DMS53 treated with DMSO at 0.1 percent for 48 hours (cell line): ENCODE results near the gene ZNF205.

Source experiments
- DNase-seq: peaks from one replicate; lab custom pipeline; 2025; ENCODE audit not compliant: unreplicated experiment; lab: John Stamatoyannopoulos, UW

The ZNF205 gene

GRCh38 chr16:3101018-3101840 lies 11.2 kb upstream of the ZNF205 start:
- DNase-seq: peak; percentile 19

DNA sequence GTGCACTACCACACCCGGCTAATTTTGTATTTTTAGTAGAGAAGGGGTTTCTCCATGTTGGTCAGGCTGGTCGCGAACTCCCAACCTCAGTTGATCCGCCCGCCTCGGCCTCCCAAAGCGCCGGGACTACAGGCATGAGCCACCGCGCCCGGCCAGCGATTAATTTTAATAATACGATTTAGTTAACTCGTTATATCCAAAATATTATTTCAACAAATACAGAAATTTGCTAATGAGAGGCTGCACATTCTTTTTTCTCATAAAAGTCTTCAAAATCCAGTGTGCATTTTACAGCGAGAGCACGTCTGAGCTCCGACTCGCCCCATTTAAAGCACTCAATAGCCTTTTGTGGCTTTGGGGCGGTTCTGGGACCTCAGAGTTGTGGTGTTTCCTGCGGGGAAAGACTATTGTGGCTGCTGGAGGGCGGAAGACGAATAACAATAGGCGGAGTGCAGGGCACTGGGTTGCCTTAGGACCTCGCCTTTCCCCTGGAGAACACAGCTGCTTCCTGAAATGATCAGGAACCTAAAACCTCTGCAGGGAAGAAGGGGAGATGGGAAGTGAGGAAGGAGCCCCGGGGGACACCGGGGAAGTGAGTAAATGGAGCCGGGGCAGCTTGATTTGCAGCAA lies 10.4 kb upstream of the ZNF205 start:
- DNase-seq: no peak

DNA sequence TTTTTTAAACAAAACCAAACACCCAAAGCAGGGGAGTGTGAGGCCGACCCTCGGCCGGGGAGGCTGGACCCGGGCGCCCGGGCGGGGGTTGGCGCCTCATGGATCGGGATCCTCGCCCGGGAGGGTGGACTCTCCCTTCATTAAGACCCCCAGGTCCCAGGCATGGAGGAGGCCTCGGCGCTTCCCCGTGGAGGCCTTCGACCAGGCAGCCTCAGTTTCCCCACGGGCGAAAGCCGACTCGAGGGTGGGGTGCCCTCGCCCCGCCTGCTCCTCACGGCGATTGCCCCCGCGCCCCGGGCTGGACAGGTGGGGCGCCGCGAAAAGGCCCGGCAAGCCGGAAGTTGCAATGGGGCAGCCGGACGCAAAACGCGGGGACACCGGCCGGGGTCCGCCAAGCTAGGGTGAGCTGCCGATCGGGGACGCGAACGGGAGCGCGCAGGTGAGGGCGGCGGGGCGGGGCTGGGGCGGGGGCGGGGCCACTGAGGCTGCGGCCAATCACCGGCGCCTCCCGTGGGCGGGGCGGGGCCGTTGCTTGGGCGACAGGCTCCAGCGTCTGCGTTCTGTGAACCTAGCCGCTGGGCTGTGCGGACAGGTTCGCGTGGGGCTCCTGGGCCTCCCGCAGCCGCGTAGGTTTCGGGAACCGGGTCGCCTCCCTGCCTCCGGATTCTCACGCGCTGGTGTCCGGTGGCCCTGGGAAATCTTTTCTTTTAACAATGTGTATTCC lies 6.0 kb upstream of the ZNF205 start:
- DNase-seq: peak; percentile 68

- DNase-seq: no peak
Observed at GRCh38 chr16:3112881-3113574, 642 bp downstream of the ZNF205 start.

- no peak for DNase-seq
Observed at GRCh38 chr16:3113765-3114479, 1.5 kb downstream of the ZNF205 start.

- DNase-seq: no peak
Observed at GRCh38 chr16:3115003-3115402, 2.6 kb downstream of the ZNF205 start.

- DNase-seq: no peak
Observed at GRCh38 chr16:3115561-3115960, 3.2 kb downstream of the ZNF205 start.

DNA sequence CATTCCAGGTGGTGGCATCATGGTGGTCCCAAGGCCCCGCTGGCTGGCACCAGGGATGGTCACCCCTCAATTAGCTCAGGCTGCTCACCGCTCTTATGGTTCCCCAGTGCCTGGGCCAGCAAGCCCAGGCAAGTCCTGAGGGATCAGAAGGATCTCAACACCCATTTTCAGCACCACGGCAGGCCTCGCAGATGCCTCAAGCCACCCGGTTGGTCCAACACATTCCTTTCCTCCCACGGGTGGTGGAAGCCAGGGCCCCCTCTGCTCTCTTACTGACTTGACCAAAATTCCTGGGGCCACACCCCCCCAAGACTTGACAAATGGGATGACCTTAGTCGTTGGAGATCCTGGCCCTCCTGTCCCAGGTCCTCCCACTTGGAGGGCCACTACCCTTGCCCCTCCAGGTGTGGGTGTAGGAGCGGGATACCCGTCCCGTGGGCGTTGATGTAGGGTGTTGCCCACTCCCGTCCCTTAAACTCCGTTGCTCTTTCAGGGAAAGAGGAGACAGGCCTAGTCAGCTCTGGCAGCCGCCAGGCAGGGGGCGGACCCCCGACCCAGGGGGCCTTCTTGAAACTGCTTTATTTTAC lies 5.9 kb downstream of the ZNF205 start:
- DNase-seq: no peak

DNA sequence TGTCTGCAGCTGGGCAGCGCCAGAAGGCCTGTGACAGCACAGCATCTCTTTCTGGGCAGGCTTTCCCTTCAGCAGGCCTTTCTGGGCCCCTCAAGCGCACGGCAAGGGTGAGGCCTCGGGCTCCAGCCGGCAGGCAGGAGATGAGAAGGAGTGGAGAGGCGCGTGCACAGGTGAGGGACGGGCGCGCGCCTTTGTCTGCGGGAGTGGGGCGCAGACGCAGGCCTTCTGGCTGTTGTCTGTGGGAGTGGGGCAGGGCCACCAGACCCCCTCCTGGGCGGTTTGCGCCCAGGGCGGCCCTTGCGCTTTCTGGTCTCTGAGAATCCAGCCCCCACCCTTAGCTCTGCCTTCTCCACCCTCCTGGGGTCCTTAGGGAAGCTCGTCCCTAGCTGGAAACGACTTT lies 6.5 kb downstream of the ZNF205 start:
- DNase-seq: no peak

DNA sequence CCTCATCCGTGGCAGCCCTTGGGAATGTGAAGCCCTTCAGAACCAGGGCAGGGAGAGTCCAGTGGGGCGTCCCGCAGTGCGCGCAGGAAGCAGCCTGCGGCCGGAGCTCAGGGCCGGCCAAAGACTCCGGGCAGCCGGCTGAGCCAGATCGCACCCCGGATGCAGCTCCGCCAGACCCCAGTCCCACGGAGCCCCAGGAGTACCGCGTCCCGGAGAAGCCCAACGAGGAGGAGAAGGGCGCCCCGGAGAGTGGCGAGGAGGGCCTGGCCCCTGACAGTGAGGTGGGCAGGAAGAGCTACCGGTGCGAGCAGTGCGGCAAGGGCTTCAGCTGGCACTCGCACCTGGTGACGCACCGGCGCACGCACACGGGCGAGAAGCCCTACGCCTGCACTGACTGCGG lies 6.9 kb downstream of the ZNF205 start:
- DNase-seq: no peak

GRCh38 chr16:3119701-3120408 lies 7.5 kb downstream of the ZNF205 start:
- DNase-seq: no peak

- DNase-seq: no peak
Observed at GRCh38 chr16:3120435-3120834, 8.0 kb downstream of the ZNF205 start.

DNA sequence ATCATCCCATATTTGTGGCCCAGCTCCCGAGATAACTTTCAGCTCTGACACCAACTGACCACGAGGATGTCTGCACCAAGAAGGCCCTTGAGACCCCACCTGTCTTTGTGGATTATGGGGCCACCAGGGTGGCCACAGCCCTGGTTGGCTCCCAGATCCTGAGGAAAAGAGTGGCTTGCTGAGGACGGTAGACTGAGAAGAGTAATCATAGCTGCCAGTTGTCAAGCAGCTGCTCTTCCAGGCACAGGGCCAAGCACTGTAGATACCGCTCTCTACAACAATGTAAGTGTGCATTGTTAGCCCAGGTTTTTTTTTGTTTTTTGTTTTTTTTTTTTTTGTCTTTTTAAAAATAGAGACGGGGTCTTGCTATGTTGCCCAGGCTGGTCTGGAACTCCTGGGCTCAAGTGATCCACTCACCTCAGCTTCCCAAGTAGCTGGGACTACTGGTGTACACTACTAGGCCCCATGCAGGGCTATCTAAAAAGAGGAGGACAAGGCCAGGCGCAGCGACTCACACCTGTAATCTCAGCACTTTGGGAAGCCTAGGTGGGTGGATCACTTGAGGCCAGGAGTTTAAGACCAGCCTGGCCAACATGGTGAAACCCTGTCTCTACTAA lies 9.6 kb downstream of the ZNF205 start:
- DNase-seq: no peak

GRCh38 chr16:3122926-3123570 lies 10.7 kb downstream of the ZNF205 start:
- DNase-seq: no peak

DNA sequence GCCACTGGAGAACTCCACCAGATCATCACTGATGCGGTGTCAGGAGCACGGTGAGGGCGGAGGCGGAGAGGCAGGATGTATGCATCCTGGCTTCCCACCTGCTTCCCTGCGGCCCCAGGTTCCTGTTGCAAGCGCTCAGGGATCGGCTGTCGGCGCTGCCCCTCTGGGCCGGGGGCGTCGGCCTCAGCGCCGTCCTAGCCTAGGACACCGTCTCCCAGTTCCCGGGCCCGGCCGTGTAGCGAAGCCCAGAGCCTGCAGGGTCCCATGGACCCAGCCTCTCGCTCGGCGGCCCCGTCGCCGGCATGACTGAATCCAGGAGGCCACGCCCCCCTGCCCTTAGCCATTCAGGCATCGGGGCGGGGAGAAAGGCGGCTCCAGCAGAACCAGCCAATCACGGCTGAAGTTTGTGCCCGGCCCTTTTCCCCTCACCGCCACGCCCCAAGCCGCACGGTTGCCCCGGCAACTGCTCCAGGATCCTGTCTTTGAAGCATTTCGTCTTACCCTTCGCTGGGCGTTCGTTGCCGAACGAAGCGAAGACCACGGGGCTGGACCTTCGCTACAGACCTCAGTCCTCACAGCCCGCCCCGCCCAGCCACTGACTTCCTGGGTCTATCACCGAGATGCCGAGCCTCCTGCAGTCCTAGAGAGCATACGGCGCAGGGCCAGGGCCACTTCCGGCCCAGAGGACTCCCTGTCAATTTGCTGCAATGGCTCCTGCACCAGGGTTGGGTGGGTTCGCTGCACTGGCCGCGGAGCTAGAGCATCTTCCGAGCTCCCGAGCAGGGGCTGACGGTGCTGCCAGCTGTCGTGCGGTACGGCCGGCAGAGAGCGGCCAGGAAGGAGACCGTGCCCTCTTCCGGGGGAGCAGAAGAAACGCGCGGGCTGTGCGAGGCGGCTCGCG lies 11.8 kb downstream of the ZNF205 start:
- peak; percentile 81 for DNase-seq

DNA sequence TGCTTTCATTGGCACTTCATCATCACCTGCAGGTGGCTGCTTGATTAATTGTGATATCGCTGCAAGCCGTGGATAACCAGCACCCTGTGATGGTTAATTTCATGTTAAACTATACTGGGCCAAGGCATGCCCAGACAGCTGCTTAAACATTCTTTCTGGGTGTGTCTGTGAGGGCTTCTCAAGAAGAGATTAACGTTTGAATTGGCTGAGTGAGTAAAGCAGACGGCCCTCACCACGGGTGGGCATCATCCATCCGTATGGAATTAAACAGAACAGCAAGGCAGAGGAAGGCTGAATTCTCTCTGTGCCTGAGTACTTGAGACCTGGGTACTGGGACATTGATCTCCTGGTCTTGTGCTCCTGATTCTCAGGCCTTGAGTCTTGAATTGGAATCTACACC lies 15.4 kb downstream of the ZNF205 start:
- DNase-seq: no peak

DNA sequence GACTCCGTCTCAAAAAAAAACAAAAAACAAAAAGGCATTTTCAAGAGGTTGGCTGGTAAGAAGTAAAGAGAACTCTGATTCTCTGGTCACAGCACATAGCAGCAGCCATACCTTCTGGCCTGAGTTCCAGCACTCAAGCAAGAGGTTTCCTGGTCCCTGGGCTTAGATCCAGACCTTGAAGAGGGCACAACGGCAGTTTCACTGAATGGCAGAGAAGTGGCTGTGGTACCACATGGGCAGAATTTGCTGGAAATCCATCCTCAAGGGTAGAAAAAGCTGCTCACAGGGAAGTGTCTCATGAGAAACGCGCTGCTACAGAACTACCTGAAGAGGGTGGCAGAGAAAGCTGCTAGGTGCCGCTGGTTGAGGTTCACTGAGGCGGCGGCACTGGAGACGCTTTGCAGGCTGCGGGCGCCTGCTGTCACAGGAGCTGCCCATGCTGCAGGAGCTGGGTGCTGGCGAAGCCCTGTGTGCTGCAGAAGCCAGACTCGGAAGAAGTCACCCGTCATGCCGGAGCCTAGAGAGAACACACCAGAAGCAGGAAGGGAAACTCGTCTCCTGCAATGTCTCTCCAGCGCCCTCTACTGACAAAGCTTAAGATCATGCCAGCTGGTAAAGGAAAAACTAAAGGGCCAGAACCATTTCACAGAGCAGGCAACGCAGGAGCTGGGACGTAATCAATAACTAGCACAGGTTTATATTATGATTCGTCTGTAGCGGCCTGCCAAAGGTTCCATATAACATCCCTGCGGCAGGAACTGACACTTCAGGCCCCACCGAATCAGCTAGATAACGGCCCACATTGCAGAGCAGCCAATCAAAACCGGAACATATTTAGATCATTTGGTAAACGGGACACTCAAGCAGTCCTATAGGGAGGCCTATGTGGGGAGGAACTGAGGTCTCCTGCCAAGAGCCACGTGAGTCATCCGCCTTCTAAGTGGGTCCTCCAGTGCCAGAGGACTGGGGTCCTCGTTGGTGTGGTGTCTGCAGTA lies 17.0 kb downstream of the ZNF205 start:
- peak; percentile 71 for DNase-seq
